ENCODE measurements around the gene PHF2.

The PHF2 gene

GRCh38 chr9:93603011-93603410 lies 26.6 kb downstream of the PHF2 start:
- no peak for DNase-seq

GRCh38 chr9:93603906-93604326 lies 27.5 kb downstream of the PHF2 start:
- DNase-seq, result peak; percentile 44

- DNase-seq, result no peak
Measured at GRCh38 chr9:93606187-93606586, 29.8 kb downstream of the PHF2 start.

- DNase-seq, result no peak
Measured at GRCh38 chr9:93610206-93610605, 33.8 kb downstream of the PHF2 start.

- DNase-seq, result no peak
Measured at GRCh38 chr9:93612052-93612795, 35.8 kb downstream of the PHF2 start.

- peak; percentile 48 for DNase-seq
Measured at GRCh38 chr9:93612796-93613154, 36.4 kb downstream of the PHF2 start.

GRCh38 chr9:93613174-93613573 lies 36.8 kb downstream of the PHF2 start:
- no peak for DNase-seq

- peak; percentile 43 for DNase-seq
Measured at GRCh38 chr9:93613791-93614190, 37.4 kb downstream of the PHF2 start.

- DNase-seq, result no peak
Measured at GRCh38 chr9:93614830-93615468, 38.6 kb downstream of the PHF2 start.

GRCh38 chr9:93616044-93616443 lies 39.7 kb downstream of the PHF2 start:
- no peak for DNase-seq

GRCh38 chr9:93617273-93617672 lies 40.9 kb downstream of the PHF2 start:
- DNase-seq, result no peak

GRCh38 chr9:93619272-93619775 lies 42.9 kb downstream of the PHF2 start:
- DNase-seq, result no peak

- no peak for DNase-seq
Measured at GRCh38 chr9:93620041-93620506, 43.7 kb downstream of the PHF2 start.

- peak; percentile 33 for DNase-seq
Measured at GRCh38 chr9:93620881-93621820, 44.8 kb downstream of the PHF2 start.

GRCh38 chr9:93621922-93622321 lies 45.5 kb downstream of the PHF2 start:
- DNase-seq, result peak; percentile 50

GRCh38 chr9:93622691-93623090 lies 46.3 kb downstream of the PHF2 start:
- DNase-seq, result no peak

- DNase-seq, result no peak
Measured at GRCh38 chr9:93623753-93624152, 47.4 kb downstream of the PHF2 start.

- no peak for DNase-seq
Measured at GRCh38 chr9:93624431-93624834, 48.0 kb downstream of the PHF2 start.

- no peak for DNase-seq
Measured at GRCh38 chr9:93624977-93625376, 48.6 kb downstream of the PHF2 start.

- no peak for DNase-seq
Measured at GRCh38 chr9:93629920-93630319, 53.5 kb downstream of the PHF2 start.

- no peak for DNase-seq
Measured at GRCh38 chr9:93630806-93631411, 54.5 kb downstream of the PHF2 start.

- peak; percentile 33 for DNase-seq
Measured at GRCh38 chr9:93633492-93634221, 57.3 kb downstream of the PHF2 start.

All from activated CD8-positive, alpha-beta memory T cell treated with anti-CD3 and anti-CD28 coated beads for 24 hours (primary cell).